Uterus (tissue), 4 donors: ENCODE data around the gene SERF1A. TPM values are rescaled to one million over a fixed set of nuclear protein-coding genes. Genes with fewer than 3 reads are reported as not detected.

ENCODE experiments used
- small RNA-seq: library from RNA; depleted of rRNA; stranded (forward); fragments of <200 nt; gene quantifications from one replicate; pipeline ENCODE3, GENCODE V24; 2016
- total RNA-seq, 4 donors: library from RNA; depleted of rRNA in 3 of 4; stranded (reverse); fragments of >200 nt in 3 of 4; gene quantifications; one replicate each; pipeline versions ENCODE4 v1.1.0 to v1.2.4, GENCODE V29; 2014 to 2023
- donor health status: DM: yes; HTN: yes; CAD: no.

The SERF1A gene
- total RNA-seq, 4 donors from 2014 or later = 7.6 to 10.8 (median 9.3) TPM

Small RNA genes lying within 50 kb of the gene (small RNA-seq; reads per million reads assigned to genes)
- gene CDH12P1 = not detected

Other genes with a start within 250 kb of the SERF1A start
- gene SMN1, start 24.4 kb downstream of the SERF1A start, total RNA-seq = 10 to 100 TPM; 10.3 to 56.3 (median 29.3) TPM
- 10 to 100 TPM; 10.3 to 38.7 (median 24.4) TPM for gene NAIP, start 124.7 kb downstream of the SERF1A start, total RNA-seq
- 10 to 100 TPM in 3 of 4 donors, 1 to 10 TPM in 1; 7.2 to 61.3 (median 40.4) TPM for gene GTF2H2, start 167.0 kb downstream of the SERF1A start, total RNA-seq